PC-3 (cell line): Measurements from ENCODE around the gene ZNF750.

Source experiments
- CTCF ChIP-seq: fragments of 300-600 bp; sonication (generic); conservative IDR thresholded peaks from 2 replicates; pipeline ENCODE4 v1.5.1; 2017; ENCODE audit warnings: antibody characterized with exemption, low read depth, mild to moderate bottlenecking, low read length
- EZH2 ChIP-seq: fragments of 300-600 bp; sonication (generic); IDR thresholded peaks from one replicate; pipeline ENCODE4 v1.6.1; 2017; ENCODE audit warnings: antibody characterized with exemption, mild to moderate bottlenecking, low read length; ENCODE audit not compliant: unreplicated experiment
- EZH2phosphoT487 ChIP-seq: fragments of 300-600 bp; sonication (generic); IDR thresholded peaks from 2 replicates; pipeline ENCODE4 v1.6.1; 2018; ENCODE audit warnings: mild to moderate bottlenecking, antibody characterized with exemption, low read length, borderline replicate concordance

- TF ChIP-seq EZH2 = no peak
- no peak for TF ChIP-seq CTCF
- no peak for TF ChIP-seq EZH2phosphoT487
Observed at GRCh38 chr17:82838386-82839063, 1.3 kb downstream of the ZNF750 start.
